MG63 (cell line): Measurements from ENCODE around the gene INPP5D. TPM values are rescaled to one million over a fixed set of nuclear protein-coding genes. Genes with fewer than 3 reads are reported as not detected.
"Not testable (repeated sequence)": the region's sequence is repeated elsewhere in the genome, so short reads cannot be mapped to it uniquely, and the experiment has no call there.

Experiments used
- DNase-seq: peaks from one replicate; pipeline ENCODE4 v3.0.0-alpha.2; 2020
- H3K27me3 ChIP-seq: fragments of 250-450 bp; sonication (Bioruptor Pico); 2 replicates; pipeline ENCODE4 v1.5.1; 2020; ENCODE audit warnings: mild to moderate bottlenecking, moderate library complexity
- H3K36me3 ChIP-seq: fragments of 250-450 bp; sonication (Bioruptor Pico); 2 replicates; pipeline ENCODE4 v1.5.1; 2020; ENCODE audit warnings: mild to moderate bottlenecking, moderate library complexity
- H3K4me3 ChIP-seq: fragments of 250-450 bp; sonication (Bioruptor Pico); 2 replicates; pipeline ENCODE4 v1.5.1; 2020; ENCODE audit warnings: mild to moderate bottlenecking, moderate library complexity
- H3K9me3 ChIP-seq: fragments of 250-450 bp; sonication (Bioruptor Pico); 2 replicates; pipeline ENCODE4 v1.5.1; 2020; ENCODE audit warnings: mild to moderate bottlenecking, moderate library complexity
- total RNA-seq: library from RNA; depleted of rRNA; stranded (reverse); fragments of >200 nt; shearing (Covaris generic); gene quantifications from 2 replicates; pipeline ENCODE4 v1.2.3, GENCODE V29; 2014; ENCODE audit warnings: low replicate concordance

Gene INPP5D
- total RNA-seq, 1 experiment from 2014 or later: not detected

GRCh38 chr2:233147829-233148167, 87.7 kb downstream of the INPP5D start:
- H3K36me3 ChIP-seq: no peaks in the 10 kb centered on the region
- H3K27me3 ChIP-seq: no peaks in the 10 kb centered on the region
- no peak overlapping the region for H3K4me3 ChIP-seq
- H3K9me3 ChIP-seq: no peaks in the 10 kb centered on the region
- no peak for DNase-seq

DNA sequence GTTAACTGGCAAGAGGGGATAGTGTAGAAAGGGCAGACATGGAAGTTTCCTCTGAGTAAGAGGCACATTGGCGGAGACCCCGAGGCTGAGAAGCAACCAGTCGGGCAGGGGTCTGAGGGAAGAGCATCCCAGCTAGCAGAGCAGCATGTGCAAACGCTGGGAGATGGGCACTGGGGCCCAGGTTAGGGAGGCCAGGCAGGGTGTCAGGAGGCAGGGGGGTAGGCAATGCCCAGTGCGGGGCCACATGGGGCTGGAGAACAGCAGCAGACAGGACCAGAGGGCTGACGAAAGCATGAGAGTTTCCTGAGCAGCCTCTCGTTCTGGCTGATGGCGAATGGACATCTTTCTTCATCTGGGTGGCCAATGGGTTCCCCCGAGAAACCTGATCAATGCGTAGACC, 88.2 kb downstream of the INPP5D start:
- Histone ChIP-seq H3K9me3 (no peaks in the 10 kb centered on the region), H3K36me3 (no peaks in the 10 kb centered on the region), H3K27me3 (no peaks in the 10 kb centered on the region), H3K4me3 (no peak overlapping the region)
- DNase-seq: no peak

- peak; percentile 68 for DNase-seq
- Histone ChIP-seq H3K27me3 (no peaks in the 10 kb centered on the region), H3K9me3 (no peaks in the 10 kb centered on the region), H3K36me3 (no peaks in the 10 kb centered on the region), H3K4me3 (no peak overlapping the region)
Measured at GRCh38 chr2:233152541-233152940, 92.4 kb downstream of the INPP5D start.

- H3K4me3 ChIP-seq: no peak overlapping the region
- H3K9me3 ChIP-seq: no peaks in the 10 kb centered on the region
- no peaks in the 10 kb centered on the region for H3K27me3 ChIP-seq
- no peaks in the 10 kb centered on the region for H3K36me3 ChIP-seq
- DNase-seq: peak; percentile 22
Measured at GRCh38 chr2:233153146-233153798, 93.1 kb downstream of the INPP5D start.

DNA sequence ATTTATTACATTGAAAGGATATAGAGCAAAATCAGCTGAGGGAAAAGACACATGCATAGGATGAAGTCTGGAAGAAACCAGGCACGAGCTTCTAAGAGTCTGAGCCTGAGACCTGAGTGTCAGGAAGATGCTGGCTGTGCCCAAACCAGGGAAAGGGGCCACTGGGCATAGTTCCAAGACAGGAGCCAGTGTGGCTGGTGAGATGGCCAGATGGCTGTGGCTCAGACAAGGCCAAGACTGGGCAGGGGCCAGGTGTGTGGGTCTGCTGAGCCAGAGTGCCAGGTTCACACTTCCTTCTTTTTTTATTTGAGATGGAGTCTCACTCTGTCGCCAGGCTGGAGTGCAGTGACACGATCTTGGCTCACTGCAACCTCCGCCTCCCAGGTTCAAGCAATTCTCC, 95.9 kb downstream of the INPP5D start:
- Histone ChIP-seq H3K9me3 (no peaks in the 10 kb centered on the region), H3K4me3 (no peak overlapping the region), H3K27me3 (no peaks in the 10 kb centered on the region), H3K36me3 (no peaks in the 10 kb centered on the region)
- DNase-seq: no peak

DNA sequence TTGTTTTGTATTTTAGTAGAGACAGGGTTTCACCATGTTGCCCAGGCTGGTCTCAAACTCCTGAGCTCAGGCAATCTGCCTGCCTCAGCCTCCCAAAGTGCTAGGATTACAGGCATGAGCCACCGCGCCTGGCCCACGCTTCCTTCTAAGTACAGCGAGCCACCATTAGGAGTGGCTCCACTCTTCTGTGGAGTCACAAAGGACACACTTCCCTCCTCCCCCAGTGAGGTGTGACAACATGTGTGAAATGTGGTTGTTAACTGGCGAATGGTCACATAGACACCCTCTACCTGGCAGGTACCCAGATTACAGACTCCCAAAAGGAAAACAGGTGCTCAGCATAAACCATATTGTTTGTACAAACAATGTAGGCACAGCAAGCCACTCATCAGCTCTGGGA, 96.3 kb downstream of the INPP5D start:
- H3K27me3 ChIP-seq, H3K36me3 ChIP-seq, DNase-seq, H3K9me3 ChIP-seq, H3K4me3 ChIP-seq: not testable (repeated sequence)

DNA sequence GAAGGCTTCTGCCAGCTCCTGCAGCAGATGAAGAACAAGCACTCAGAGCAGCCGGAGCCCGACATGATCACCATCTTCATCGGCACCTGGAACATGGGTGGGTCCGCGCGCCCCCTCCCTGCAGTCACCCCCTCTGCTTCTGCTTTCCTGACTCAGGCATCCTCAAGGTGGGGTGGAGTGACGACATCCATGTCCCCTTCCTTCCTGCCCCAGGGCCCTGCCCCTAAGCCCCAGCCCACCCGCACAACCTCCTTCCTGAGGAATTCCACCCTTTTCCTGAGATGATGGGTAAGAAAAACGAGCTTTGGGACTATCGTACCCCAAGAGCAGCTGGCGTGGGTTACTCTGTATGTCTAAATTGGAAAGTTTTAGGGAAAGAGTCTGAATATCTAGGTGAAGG, 101.6 kb downstream of the INPP5D start:
- Histone ChIP-seq H3K36me3 (no peaks in the 10 kb centered on the region), H3K9me3 (no peaks in the 10 kb centered on the region), H3K4me3 (no peak overlapping the region), H3K27me3 (no peaks in the 10 kb centered on the region)
- no peak for DNase-seq

- Histone ChIP-seq H3K9me3 (no peaks in the 10 kb centered on the region), H3K4me3 (no peak overlapping the region), H3K36me3 (no peaks in the 10 kb centered on the region), H3K27me3 (no peaks in the 10 kb centered on the region)
- DNase-seq: no peak
Measured at GRCh38 chr2:233162770-233163169, 102.6 kb downstream of the INPP5D start.

DNA sequence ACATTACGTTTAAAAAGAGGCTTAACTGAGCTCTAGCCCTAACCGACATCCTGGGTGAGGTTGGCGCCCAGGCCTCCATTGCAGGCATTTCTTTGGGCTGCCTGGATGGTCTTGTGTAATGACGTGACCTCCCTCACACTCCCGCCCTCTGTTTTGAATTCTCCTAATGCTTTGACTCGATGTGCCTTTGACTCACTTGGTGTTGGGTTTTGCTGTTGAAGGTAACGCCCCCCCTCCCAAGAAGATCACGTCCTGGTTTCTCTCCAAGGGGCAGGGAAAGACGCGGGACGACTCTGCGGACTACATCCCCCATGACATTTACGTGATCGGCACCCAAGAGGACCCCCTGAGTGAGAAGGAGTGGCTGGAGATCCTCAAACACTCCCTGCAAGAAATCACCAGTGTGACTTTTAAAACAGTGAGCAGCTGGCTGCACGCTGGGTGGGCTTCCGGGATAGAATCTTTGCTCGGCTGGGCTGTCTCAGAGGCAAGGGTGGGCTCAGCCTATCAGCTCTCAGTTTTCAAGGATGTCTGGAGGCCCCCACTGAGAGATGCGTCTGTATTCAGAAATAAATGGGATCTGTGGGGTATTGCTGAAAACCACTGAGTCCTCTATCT, 103.5 kb downstream of the INPP5D start:
- Histone ChIP-seq H3K4me3 (no peak overlapping the region), H3K36me3 (no peaks in the 10 kb centered on the region), H3K27me3 (no peaks in the 10 kb centered on the region), H3K9me3 (no peaks in the 10 kb centered on the region)
- DNase-seq: no peak

GRCh38 chr2:233164128-233164635, 104.0 kb downstream of the INPP5D start:
- H3K4me3 ChIP-seq: no peak overlapping the region
- H3K9me3 ChIP-seq: no peaks in the 10 kb centered on the region
- H3K36me3 ChIP-seq: no peaks in the 10 kb centered on the region
- H3K27me3 ChIP-seq: no peaks in the 10 kb centered on the region
- DNase-seq: no peak

DNA sequence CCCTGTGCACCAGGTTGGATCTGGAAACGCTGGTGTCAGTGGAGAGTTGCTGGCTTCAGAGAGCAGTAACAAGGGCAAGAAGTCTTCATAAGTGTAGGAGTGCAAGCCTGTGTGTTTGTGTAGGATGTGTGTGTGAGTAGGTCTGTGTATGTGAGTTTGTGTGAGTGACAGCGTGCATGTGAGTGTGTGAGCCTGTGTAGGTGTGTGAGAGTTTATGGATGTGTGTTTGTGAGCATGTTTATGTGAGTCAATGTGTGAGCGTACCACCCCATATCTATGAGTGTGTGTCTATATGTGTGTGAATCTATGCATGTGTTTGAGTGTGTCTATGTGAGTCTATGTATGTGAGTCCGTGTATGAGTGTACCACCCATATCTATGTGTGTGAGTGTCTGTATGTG, 104.8 kb downstream of the INPP5D start:
- no peaks in the 10 kb centered on the region for H3K9me3 ChIP-seq
- no peak for DNase-seq
- H3K4me3 ChIP-seq: no peak overlapping the region
- no peaks in the 10 kb centered on the region for H3K36me3 ChIP-seq
- H3K27me3 ChIP-seq: no peaks in the 10 kb centered on the region

GRCh38 chr2:233165543-233165894, 105.4 kb downstream of the INPP5D start:
- Histone ChIP-seq H3K27me3 (no peaks in the 10 kb centered on the region), H3K9me3 (no peaks in the 10 kb centered on the region), H3K36me3 (no peaks in the 10 kb centered on the region), H3K4me3 (no peak overlapping the region)
- no peak for DNase-seq

DNA sequence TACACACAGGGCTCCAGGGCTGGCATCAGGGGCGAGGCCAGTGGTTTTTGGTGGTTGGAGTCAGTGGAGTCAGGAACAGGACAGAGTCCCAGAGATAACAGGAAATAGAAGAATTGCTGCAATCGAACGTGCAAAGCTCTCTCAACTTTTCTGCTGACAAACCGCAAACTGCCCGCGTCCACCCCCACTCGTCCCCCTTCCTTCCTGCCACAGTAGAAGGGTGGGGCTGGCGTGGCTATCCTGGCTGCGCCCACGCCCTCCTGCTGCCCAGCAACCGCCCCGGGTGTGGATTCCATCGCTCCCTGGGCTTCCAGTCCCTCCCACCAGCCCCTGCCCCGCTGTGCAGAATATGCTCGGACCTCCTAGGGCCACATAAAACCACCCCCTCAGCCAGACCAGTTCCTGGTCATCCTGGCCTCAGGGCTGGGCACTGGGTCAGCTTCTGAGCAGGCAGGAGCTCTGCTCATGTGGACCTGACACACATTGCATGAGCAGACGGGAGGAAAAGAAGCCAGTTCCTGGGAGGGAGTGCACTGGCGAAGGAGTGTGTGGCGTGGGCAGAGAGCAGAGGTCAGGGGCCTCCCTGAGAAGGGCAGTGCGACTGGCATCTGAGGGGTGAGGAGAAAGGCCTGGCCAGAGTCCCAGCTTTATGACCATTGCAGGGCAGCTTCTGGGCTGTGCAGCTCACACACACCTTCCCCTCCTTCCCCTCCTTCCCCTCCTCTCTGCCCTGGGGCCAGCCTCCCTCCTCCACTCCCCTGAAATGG, 105.9 kb downstream of the INPP5D start:
- Histone ChIP-seq H3K27me3 (no peaks in the 10 kb centered on the region), H3K4me3 (no peak overlapping the region), H3K36me3 (no peaks in the 10 kb centered on the region), H3K9me3 (no peaks in the 10 kb centered on the region)
- peak; percentile 99 for DNase-seq

DNA sequence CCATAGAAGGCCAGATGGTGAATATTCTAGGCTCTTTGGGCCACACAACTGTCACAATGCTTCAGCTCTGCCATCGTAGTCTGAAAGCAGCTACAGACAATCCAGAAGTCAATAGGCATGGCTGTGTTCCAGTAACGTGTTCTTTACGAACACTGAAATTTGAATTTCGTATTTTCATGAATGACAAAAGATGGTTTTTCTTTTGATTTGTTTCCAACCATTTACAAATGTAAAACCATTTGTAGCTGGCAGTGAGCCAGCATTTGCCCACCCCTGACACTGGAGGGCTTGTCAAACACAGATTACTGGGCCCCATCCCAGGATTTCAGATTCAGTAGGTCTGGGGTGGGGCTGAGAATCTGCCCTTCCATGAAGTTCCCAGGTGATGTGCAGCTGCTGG, 108.3 kb downstream of the INPP5D start:
- Histone ChIP-seq H3K4me3 (no peak overlapping the region), H3K9me3 (no peaks in the 10 kb centered on the region), H3K36me3 (no peaks in the 10 kb centered on the region), H3K27me3 (no peaks in the 10 kb centered on the region)
- no peak for DNase-seq

- H3K9me3 ChIP-seq: no peaks in the 10 kb centered on the region
- H3K36me3 ChIP-seq: no peaks in the 10 kb centered on the region
- DNase-seq: no peak
- H3K4me3 ChIP-seq: no peak overlapping the region
- no peaks in the 10 kb centered on the region for H3K27me3 ChIP-seq
Measured at GRCh38 chr2:233168919-233169318, 108.8 kb downstream of the INPP5D start.

DNA sequence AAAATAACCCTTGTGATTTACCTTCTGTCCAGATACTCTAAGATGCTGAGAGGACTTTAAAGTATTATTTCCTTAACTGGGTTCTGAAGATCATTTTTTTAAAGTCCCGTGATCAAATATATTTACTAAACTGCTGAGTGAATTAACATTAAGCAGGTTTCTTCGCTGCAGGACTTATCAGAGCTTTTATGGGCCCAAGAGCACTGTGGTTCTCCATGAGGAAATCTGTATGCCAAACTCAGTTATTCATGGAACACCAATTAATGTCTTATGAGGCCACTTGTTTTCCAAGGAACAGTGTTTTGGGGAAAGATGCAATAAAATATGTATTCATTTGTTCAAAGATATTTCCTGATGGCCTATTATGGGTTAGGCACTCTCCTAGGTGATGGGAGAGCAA, 111.2 kb downstream of the INPP5D start:
- Histone ChIP-seq H3K9me3 (no peaks in the 10 kb centered on the region), H3K27me3 (no peaks in the 10 kb centered on the region), H3K4me3 (no peak overlapping the region), H3K36me3 (no peaks in the 10 kb centered on the region)
- DNase-seq: no peak

DNA sequence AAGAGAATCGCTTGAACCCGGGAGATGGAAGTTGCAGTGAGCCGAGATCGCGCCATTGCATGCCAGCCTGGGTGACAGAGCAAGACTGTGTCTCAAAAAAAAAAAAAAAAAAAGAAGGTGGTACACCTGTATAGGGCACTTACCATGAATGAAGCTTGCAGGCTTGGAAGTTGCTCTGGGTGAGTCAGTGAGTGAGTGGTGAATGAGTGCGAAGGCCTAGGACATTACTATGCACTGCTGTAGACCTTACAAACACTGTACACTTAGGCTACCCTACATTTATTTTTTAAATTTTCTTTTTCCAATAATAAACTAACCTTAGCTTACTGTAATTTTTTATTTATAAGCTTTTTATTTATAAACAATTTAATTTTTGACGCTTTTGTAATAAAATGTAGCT, 113.0 kb downstream of the INPP5D start:
- Histone ChIP-seq H3K27me3 (no peaks in the 10 kb centered on the region), H3K36me3 (no peaks in the 10 kb centered on the region), H3K4me3 (no peak overlapping the region), H3K9me3 (no peaks in the 10 kb centered on the region)
- DNase-seq: no peak

GRCh38 chr2:233174137-233174536, 114.0 kb downstream of the INPP5D start:
- Histone ChIP-seq H3K36me3 (no peaks in the 10 kb centered on the region), H3K27me3 (no peaks in the 10 kb centered on the region), H3K9me3 (no peaks in the 10 kb centered on the region)

More at GRCh38 chr2:233174137-233174536, 114.0 kb downstream of the INPP5D start:
- DNase-seq: no peak
- H3K4me3 ChIP-seq: no peak overlapping the region
